Measurements from ENCODE around the gene CNTNAP2. TPM values are rescaled to one million over a fixed set of nuclear protein-coding genes. Genes with fewer than 3 reads are reported as not detected.

The CNTNAP2 gene
- total and polyA plus RNA-seq, 2 donors = 5.1 to 10.3 TPM

DNA sequence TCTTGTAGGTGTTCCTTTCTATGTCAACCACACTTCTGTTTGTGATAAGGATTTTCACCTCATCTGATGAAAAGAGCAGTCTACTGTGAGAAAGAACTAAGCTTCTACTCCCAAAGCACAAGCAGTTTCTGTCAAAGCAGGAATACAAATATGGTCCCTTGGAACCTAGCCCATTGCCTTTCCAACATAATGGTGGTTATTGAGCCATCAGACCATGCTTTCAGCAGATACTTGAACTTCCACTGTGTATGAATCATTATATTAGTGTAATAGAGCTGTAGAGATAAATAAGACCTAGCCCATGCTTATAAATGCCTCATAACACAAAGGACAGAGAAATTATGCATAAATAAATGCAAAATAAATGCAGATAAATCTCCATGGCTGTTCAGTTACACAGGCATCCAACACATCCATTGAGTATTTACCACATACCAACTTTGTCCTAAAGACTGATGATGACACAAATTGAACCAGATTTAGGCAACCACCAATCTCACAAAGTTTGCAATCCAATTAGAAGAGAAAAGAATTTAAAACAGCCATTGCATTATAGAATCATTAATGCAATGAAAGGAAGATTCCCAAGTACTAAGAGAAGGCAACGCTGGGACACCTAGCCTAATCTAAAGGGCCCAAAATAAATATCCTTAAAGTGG, 1744.6 kb downstream of the CNTNAP2 start:
- no peak overlapping the region for H3K4me3 ChIP-seq (ENCODE audit: low read length in 2 of 2)
- 96% methylated on average over 1 of the region's 1 CpG for WGBS
- no peaks in the 10 kb centered on the region for H3K36me3 ChIP-seq (ENCODE audit: control insufficient read depth in 2 of 2, insufficient read depth in 2 of 2, low read length in 1 of 2)
- DNase-seq (ENCODE audit: low read depth in 6 of 9, low spot score in 9 of 9) = no peak
- no peak overlapping the region for H3K27ac ChIP-seq (ENCODE audit: low read depth in 1 of 2, low read length in 1 of 2)
- H3K9me3 ChIP-seq (ENCODE audit: control insufficient read depth in 2 of 2, insufficient read depth in 1 of 2, low read length in 1 of 2) = no peaks in the 10 kb centered on the region
- no peaks in the 10 kb centered on the region for H3K27me3 ChIP-seq (ENCODE audit: control insufficient read depth in 2 of 2, insufficient read depth in 1 of 2, low read length in 1 of 2)
- no peaks in the 10 kb centered on the region for H3K4me1 ChIP-seq (ENCODE audit: control insufficient read depth in 2 of 2, insufficient read depth in 2 of 2, low read length in 2 of 2)

DNA sequence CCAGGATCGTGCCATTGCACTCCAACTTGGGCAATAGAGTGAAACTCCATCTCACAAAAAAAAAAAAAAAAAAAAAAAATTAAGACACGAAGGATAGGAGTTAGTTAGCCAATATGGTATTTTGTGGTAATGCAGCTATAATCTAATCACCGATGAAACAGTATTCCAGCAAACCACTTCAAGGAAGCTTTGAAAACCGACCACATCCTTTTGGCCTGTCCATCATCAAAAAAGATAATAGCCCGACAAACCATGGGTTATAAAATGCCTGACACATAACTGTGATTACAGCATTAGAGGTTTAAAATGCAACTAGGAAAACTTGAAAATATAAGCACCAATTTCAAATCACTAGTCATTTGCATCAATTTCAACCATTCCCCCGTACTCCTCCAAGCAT, 1745.3 kb downstream of the CNTNAP2 start:
- no peaks in the 10 kb centered on the region for H3K27me3 ChIP-seq (ENCODE audit: control insufficient read depth in 2 of 2, insufficient read depth in 1 of 2, low read length in 1 of 2)
- H3K27ac ChIP-seq (ENCODE audit: low read depth in 1 of 2, low read length in 1 of 2) = no peak overlapping the region
- no peaks in the 10 kb centered on the region for H3K36me3 ChIP-seq (ENCODE audit: control insufficient read depth in 2 of 2, insufficient read depth in 2 of 2, low read length in 1 of 2)
- H3K4me3 ChIP-seq (ENCODE audit: low read length in 2 of 2) = no peak overlapping the region
- WGBS = 83% methylated on average over 6 of the region's 6 CpGs
- H3K4me1 ChIP-seq (ENCODE audit: control insufficient read depth in 2 of 2, insufficient read depth in 2 of 2, low read length in 2 of 2) = no peaks in the 10 kb centered on the region
- no peak for DNase-seq (ENCODE audit: low read depth in 6 of 9, low spot score in 9 of 9)
- no peaks in the 10 kb centered on the region for H3K9me3 ChIP-seq (ENCODE audit: control insufficient read depth in 2 of 2, insufficient read depth in 1 of 2, low read length in 1 of 2)

DNA sequence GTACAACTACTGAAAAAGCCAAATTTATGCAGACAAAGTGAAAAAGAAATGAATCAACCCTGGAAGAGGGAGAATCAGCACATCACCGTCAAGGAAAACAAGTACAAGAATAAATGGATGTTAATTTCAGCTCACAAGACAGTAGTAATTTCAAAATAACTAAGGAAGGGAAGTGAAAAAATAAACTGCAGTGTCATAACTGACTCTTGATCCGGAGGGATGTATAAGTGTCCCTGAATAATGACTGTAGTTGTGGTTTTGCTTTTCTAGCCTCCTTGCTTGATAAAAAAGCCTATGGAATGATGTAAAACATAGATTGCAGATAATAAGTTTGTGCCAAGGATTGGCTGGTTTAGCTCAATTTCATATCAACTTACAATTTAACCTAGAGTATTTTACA, 1752.9 kb downstream of the CNTNAP2 start:
- Histone ChIP-seq H3K9me3 (ENCODE audit: control insufficient read depth in 2 of 2, insufficient read depth in 1 of 2, low read length in 1 of 2) (no peaks in the 10 kb centered on the region), H3K36me3 (ENCODE audit: control insufficient read depth in 2 of 2, insufficient read depth in 2 of 2, low read length in 1 of 2) (no peaks in the 10 kb centered on the region), H3K4me1 (ENCODE audit: control insufficient read depth in 2 of 2, insufficient read depth in 2 of 2, low read length in 2 of 2) (no peaks in the 10 kb centered on the region), H3K27ac (ENCODE audit: low read depth in 1 of 2, low read length in 1 of 2) (no peak overlapping the region), H3K27me3 (ENCODE audit: control insufficient read depth in 2 of 2, insufficient read depth in 1 of 2, low read length in 1 of 2) (no peaks in the 10 kb centered on the region), H3K4me3 (ENCODE audit: low read length in 2 of 2) (no peak overlapping the region)
- DNase-seq (ENCODE audit: low read depth in 6 of 9, low spot score in 9 of 9) = no peak
- WGBS = 73% methylated on average over 2 of the region's 2 CpGs

DNA sequence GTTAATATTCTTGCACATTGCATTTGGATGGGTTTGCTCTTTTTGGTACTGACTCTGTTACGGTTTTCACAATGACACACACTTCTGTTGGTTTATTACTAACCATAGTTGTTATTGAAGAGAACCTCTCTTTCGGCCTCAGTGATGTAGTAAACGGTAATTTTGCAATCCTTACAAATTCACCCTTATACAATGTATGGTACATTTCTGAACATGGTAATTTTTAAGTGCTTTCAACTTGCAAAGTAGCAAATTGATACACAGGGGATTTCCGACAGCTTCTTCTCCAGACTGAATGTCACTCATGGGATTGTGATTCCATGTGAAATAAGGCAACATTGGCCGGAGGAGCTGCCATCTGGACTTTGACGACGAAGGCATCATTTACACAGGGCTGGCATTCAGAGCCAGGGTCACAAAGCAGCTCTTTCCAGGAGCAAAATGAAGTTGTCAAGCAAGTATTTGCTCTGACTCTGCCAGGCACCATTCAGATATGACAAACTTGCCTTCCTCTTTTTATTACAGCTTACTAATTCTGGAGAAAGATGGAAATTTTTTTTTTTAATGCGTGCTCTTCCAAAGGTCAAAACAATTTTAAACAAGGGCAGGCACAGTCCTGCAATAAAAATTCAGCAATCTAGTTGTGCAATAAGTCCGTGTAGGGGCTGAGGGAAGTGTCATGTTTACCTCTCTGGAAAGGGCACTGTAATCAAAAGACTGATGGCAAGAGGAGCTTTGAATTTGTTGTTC, 1762.5 kb downstream of the CNTNAP2 start:
- Histone ChIP-seq H3K4me3 (ENCODE audit: low read length in 2 of 2) (no peak overlapping the region), H3K27me3 (ENCODE audit: control insufficient read depth in 2 of 2, insufficient read depth in 1 of 2, low read length in 1 of 2) (no peaks in the 10 kb centered on the region), H3K27ac (ENCODE audit: low read depth in 1 of 2, low read length in 1 of 2) (no peak overlapping the region), H3K9me3 (ENCODE audit: control insufficient read depth in 2 of 2, insufficient read depth in 1 of 2, low read length in 1 of 2) (no peaks in the 10 kb centered on the region), H3K4me1 (ENCODE audit: control insufficient read depth in 2 of 2, insufficient read depth in 2 of 2, low read length in 2 of 2) (no peaks in the 10 kb centered on the region), H3K36me3 (ENCODE audit: control insufficient read depth in 2 of 2, insufficient read depth in 2 of 2, low read length in 1 of 2) (no peaks in the 10 kb centered on the region)
- peak in 1 of 9 donors; percentile 4 for DNase-seq (ENCODE audit: low read depth in 6 of 9, low spot score in 9 of 9)
- WGBS = 89% methylated on average over 9 of the region's 9 CpGs

DNA sequence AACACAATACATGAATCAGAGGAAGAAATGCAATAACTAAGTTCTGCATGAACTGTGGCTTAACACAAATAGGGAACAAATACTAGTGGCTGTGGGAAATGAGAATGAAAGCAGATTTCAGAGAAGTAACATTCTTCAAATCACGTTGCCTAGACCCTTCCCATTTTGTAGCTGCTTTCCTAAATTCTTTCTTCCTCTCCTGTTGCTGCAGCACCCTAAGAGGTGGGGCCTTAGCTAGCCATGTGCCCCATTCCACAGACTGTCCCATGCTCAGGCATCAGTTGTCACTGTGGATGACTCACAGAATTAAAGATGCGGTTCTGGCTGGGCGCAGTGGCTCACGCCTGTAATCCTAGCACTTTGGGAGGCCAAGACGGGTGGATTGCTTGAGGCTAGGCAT, 1769.3 kb downstream of the CNTNAP2 start:
- WGBS = 83% methylated on average over 5 of the region's 5 CpGs
- Histone ChIP-seq H3K4me3 (ENCODE audit: low read length in 2 of 2) (no peak overlapping the region), H3K9me3 (ENCODE audit: control insufficient read depth in 2 of 2, insufficient read depth in 1 of 2, low read length in 1 of 2) (no peaks in the 10 kb centered on the region), H3K27me3 (ENCODE audit: control insufficient read depth in 2 of 2, insufficient read depth in 1 of 2, low read length in 1 of 2) (no peaks in the 10 kb centered on the region), H3K27ac (ENCODE audit: low read depth in 1 of 2, low read length in 1 of 2) (no peak overlapping the region), H3K36me3 (ENCODE audit: control insufficient read depth in 2 of 2, insufficient read depth in 2 of 2, low read length in 1 of 2) (no peaks in the 10 kb centered on the region), H3K4me1 (ENCODE audit: control insufficient read depth in 2 of 2, insufficient read depth in 2 of 2, low read length in 2 of 2) (no peaks in the 10 kb centered on the region)
- peak in 1 of 9 donors; percentile 3 for DNase-seq (ENCODE audit: low read depth in 6 of 9, low spot score in 9 of 9)

DNA sequence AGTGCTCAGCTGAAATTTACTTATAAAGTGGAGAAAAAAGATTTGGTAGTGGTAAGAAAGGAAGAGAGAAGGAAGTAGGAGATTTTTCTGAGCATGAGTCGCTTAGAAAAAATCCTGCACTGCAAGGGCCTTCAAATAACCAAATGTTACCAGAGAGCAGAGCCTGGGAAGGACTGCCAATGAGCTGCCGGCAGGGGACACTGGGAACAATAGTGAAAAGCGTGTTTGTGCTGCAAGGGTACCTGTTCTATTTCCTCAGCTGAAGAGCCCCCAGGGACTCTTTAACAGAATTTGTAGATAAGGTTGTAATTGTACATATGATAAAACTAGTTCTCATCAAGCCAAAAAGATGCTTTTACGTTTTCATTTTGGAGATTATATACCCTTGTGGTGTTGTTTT, 1777.7 kb downstream of the CNTNAP2 start:
- Histone ChIP-seq H3K4me1 (ENCODE audit: control insufficient read depth in 2 of 2, insufficient read depth in 2 of 2, low read length in 2 of 2) (no peaks in the 10 kb centered on the region), H3K36me3 (ENCODE audit: control insufficient read depth in 2 of 2, insufficient read depth in 2 of 2, low read length in 1 of 2) (no peaks in the 10 kb centered on the region), H3K9me3 (ENCODE audit: control insufficient read depth in 2 of 2, insufficient read depth in 1 of 2, low read length in 1 of 2) (no peaks in the 10 kb centered on the region), H3K27ac (ENCODE audit: low read depth in 1 of 2, low read length in 1 of 2) (no peak overlapping the region), H3K4me3 (ENCODE audit: low read length in 2 of 2) (no peak overlapping the region), H3K27me3 (ENCODE audit: control insufficient read depth in 2 of 2, insufficient read depth in 1 of 2, low read length in 1 of 2) (no peaks in the 10 kb centered on the region)
- no peak for DNase-seq (ENCODE audit: low read depth in 6 of 9, low spot score in 9 of 9)
- WGBS = 93% methylated on average over 4 of the region's 4 CpGs

DNA sequence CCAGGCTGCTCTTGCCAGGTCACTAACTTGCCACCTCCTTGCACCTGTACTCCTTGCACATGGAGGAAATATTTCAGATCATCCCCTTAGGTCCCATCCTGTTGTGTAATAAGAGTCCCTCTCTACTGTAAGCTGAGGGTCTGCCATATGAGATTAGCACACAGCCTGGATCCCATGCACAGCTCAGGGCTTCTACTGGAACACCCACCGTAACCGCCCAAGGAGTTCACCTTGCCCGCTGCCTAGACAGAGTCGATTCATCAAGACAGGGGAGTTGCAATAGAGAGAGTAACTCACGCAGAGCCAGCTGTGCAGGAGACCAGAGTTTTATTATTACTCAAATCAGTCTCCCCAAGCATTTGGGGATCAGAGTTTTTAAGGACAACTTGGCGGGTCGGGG, 1779.5 kb downstream of the CNTNAP2 start:
- Histone ChIP-seq H3K27ac (ENCODE audit: low read depth in 1 of 2, low read length in 1 of 2) (no peak overlapping the region), H3K4me3 (ENCODE audit: low read length in 2 of 2) (no peak overlapping the region), H3K27me3 (ENCODE audit: control insufficient read depth in 2 of 2, insufficient read depth in 1 of 2, low read length in 1 of 2) (no peaks in the 10 kb centered on the region), H3K9me3 (ENCODE audit: control insufficient read depth in 2 of 2, insufficient read depth in 1 of 2, low read length in 1 of 2) (no peaks in the 10 kb centered on the region), H3K4me1 (ENCODE audit: control insufficient read depth in 2 of 2, insufficient read depth in 2 of 2, low read length in 2 of 2) (no peaks in the 10 kb centered on the region), H3K36me3 (ENCODE audit: control insufficient read depth in 2 of 2, insufficient read depth in 2 of 2, low read length in 1 of 2) (no peaks in the 10 kb centered on the region)
- DNase-seq (ENCODE audit: low read depth in 6 of 9, low spot score in 9 of 9) = no peak
- 97% methylated on average over 7 of the region's 7 CpGs for WGBS

DNA sequence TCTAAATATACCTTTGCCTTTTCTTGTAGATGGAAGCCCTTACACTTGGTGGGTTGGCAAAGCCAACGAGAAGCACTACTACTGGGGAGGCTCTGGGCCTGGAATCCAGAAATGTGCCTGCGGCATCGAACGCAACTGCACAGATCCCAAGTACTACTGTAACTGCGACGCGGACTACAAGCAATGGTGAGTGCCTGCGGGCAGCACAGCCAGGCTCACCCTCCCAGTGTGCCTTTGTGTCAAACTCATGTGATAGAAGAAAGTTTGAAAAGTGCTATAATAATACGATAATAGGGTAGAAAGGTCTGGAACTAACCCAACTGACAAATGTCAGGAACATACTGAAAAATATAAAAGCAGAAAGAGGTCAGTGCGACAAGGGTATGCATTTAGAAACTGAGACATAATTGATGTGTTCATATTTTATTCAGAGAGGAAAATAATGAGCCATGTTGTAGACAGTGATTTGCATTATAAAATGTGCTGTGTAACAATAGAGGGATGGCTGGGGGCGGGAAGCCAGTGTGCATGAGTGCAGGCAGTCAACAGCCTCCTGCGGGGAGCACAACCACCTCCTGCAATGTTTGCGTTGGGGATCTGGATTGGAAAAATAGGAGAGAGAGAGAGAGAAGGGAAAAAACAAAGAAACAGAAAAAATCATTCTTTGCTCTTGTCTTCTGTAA, 1787.1 kb downstream of the CNTNAP2 start:
- H3K27me3 ChIP-seq (ENCODE audit: control insufficient read depth in 2 of 2, insufficient read depth in 1 of 2, low read length in 1 of 2) = no peaks in the 10 kb centered on the region
- no peak for DNase-seq (ENCODE audit: low read depth in 6 of 9, low spot score in 9 of 9)
- H3K9me3 ChIP-seq (ENCODE audit: control insufficient read depth in 2 of 2, insufficient read depth in 1 of 2, low read length in 1 of 2) = no peaks in the 10 kb centered on the region
- H3K4me3 ChIP-seq (ENCODE audit: low read length in 2 of 2) = no peak overlapping the region
- no peaks in the 10 kb centered on the region for H3K36me3 ChIP-seq (ENCODE audit: control insufficient read depth in 2 of 2, insufficient read depth in 2 of 2, low read length in 1 of 2)
- H3K27ac ChIP-seq (ENCODE audit: low read depth in 1 of 2, low read length in 1 of 2) = no peak overlapping the region
- WGBS = 96% methylated on average over 13 of the region's 13 CpGs
- H3K4me1 ChIP-seq (ENCODE audit: control insufficient read depth in 2 of 2, insufficient read depth in 2 of 2, low read length in 2 of 2) = no peaks in the 10 kb centered on the region

DNA sequence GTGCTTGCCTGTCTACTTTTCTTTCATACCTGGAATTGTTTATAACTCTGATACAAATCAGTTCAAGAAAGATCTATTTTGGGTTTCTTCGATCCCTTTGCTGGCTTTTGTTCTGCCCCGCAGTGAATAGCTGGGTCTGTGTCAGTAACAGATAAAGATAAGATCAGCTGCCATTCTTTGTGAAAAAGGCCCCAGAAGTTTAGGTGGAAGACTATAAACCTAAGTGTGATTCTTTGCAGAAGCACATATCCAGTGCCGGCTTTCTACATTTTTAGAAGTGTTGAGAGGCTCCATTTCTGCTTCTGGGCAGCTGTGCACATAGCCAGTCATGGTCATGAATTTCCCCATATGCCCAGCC, 1787.6 kb downstream of the CNTNAP2 start:
- Histone ChIP-seq H3K36me3 (ENCODE audit: control insufficient read depth in 2 of 2, insufficient read depth in 2 of 2, low read length in 1 of 2) (no peaks in the 10 kb centered on the region), H3K27me3 (ENCODE audit: control insufficient read depth in 2 of 2, insufficient read depth in 1 of 2, low read length in 1 of 2) (no peaks in the 10 kb centered on the region), H3K4me3 (ENCODE audit: low read length in 2 of 2) (no peak overlapping the region), H3K4me1 (ENCODE audit: control insufficient read depth in 2 of 2, insufficient read depth in 2 of 2, low read length in 2 of 2) (no peaks in the 10 kb centered on the region), H3K9me3 (ENCODE audit: control insufficient read depth in 2 of 2, insufficient read depth in 1 of 2, low read length in 1 of 2) (no peaks in the 10 kb centered on the region), H3K27ac (ENCODE audit: low read depth in 1 of 2, low read length in 1 of 2) (no peak overlapping the region)
- 59% methylated on average over 3 of the region's 3 CpGs for WGBS
- no peak for DNase-seq (ENCODE audit: low read depth in 6 of 9, low spot score in 9 of 9)
